NCI-H1436 (cell line): Measurements from ENCODE around the gene BACH2.
"Not testable (repeated sequence)": the region's sequence is repeated elsewhere in the genome, so short reads cannot be mapped to it uniquely, and the experiment has no call there.

ENCODE experiments used
- DNase-seq: peaks from one replicate; lab custom pipeline; 2025; lab: John Stamatoyannopoulos, UW

The BACH2 gene

DNA sequence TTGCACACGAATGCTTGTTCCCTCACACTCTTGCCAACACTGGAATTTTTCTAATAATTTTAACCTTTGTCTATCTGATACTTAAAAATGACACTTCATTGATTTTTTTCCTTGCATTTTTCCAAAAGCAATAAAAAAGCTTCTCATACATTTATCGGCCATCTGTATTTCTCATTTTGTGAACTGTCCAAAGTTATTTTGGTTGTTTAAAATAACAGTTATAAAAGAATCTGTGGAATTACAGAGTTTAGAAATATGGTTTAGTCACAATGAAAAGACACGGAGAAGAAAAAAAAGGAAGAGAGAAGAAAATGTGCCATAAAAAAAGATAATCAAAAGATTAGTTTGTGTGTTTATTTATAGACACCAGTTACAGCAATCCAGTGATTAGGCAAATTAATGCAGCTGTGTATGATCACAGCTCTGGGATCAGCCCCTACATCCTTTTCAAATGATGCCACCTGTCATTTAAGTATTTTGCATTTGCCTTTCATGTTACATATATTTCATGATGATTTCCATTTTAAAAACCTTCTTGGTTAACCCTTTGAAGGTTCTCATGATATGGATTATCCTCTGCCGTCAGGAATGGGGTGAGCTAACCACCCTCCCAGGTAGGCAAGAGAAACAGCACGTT, 171.7 kb downstream of the BACH2 start:
- no peak for DNase-seq

- DNase-seq = no peak
These were observed 172.8 kb downstream of the BACH2 start for GRCh38 chr6:90123831-90124230.

GRCh38 chr6:90121982-90122381, 174.7 kb downstream of the BACH2 start:
- no peak for DNase-seq

DNA sequence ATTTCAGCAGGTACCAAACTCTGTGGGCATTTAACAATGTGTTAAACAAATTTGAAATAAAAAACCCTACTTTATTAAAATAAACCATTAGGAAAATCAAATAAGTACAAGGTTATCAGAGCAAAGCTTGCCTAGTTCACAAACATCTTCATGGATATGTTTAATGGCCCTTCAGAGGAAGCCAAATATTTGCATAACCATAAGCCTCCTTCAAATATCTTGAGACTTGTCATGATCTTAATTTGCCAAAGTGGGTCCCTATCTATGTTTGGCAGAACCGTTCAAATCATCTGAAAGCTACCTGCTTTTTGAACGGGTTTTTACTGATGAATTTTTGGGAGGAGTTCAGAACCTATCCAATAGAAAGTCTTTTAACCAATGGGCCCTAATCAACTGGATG, 176.3 kb downstream of the BACH2 start:
- no peak for DNase-seq

DNA sequence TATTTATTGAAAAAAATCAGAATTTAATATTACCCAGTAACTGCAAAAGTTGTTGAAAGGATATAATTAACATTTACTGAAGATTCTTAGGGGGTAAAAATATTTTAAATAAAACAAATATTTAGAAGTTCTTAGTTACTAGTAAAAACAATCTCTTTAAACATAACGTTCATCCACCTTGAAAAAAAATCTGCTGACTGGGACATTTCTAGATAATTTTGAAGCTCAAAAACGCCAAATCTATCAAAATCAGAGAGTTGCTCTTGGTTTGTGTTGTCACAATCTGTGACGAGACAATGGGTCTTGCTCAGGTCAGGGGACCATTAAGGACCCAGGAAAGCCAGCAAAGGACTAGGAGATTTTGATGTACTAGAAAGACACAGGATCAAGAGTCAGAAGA, 177.0 kb downstream of the BACH2 start:
- no peak for DNase-seq

GRCh38 chr6:90118581-90118980, 178.1 kb downstream of the BACH2 start:
- no peak for DNase-seq

DNA sequence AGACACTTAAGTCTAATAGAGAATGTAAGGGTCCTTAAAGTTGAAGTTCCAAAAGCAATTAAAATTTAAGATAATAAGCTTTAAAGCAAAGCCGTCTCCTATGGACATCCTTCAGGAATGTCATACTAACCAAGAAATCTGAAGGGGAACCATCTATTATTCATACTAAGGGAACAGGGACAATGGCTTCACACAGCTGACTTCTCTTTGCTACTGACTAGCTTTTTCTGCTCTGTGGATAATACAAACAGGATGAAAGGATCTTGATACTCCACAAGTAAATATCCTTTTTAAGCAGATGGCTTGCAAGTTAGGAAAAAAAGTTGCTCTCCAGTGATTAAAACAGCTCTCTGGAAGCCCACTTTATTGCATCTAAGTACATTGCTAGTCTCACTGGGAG, 178.6 kb downstream of the BACH2 start:
- DNase-seq = no peak

GRCh38 chr6:90116126-90116525, 180.5 kb downstream of the BACH2 start:
- DNase-seq = not testable (repeated sequence)

DNA sequence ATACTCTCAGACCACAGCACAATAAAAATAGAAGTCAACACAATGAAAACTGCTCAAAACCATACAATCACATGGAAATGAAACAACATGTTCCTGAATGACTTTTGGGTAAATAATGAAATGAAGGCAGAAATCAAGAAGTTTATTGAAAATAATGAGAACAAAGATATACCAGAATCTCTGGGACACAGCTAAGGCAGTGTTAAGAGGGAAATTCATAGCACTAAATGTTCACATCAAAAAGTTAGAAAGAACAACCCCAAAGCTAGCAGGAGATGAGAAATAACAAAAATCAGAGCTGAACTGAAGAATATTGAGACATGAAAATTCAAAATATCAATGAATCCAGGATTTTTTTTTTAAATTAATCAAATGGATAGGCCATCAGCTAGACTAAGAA, 183.3 kb downstream of the BACH2 start:
- no peak for DNase-seq

GRCh38 chr6:90111387-90111786, 185.3 kb downstream of the BACH2 start:
- no peak for DNase-seq

GRCh38 chr6:90110971-90111370, 185.7 kb downstream of the BACH2 start:
- DNase-seq = no peak

GRCh38 chr6:90109141-90109540, 187.5 kb downstream of the BACH2 start:
- no peak for DNase-seq

- DNase-seq = no peak
These were observed 188.8 kb downstream of the BACH2 start for GRCh38 chr6:90107771-90108282.

GRCh38 chr6:90107371-90107770, 189.3 kb downstream of the BACH2 start:
- DNase-seq = no peak

GRCh38 chr6:90106449-90106848, 190.2 kb downstream of the BACH2 start:
- DNase-seq = no peak

GRCh38 chr6:90105506-90106170, 191.0 kb downstream of the BACH2 start:
- no peak for DNase-seq

GRCh38 chr6:90103056-90103800, 193.4 kb downstream of the BACH2 start:
- peak; percentile 8 for DNase-seq

- DNase-seq = no peak
These were observed 195.2 kb downstream of the BACH2 start for GRCh38 chr6:90101403-90101802.

DNA sequence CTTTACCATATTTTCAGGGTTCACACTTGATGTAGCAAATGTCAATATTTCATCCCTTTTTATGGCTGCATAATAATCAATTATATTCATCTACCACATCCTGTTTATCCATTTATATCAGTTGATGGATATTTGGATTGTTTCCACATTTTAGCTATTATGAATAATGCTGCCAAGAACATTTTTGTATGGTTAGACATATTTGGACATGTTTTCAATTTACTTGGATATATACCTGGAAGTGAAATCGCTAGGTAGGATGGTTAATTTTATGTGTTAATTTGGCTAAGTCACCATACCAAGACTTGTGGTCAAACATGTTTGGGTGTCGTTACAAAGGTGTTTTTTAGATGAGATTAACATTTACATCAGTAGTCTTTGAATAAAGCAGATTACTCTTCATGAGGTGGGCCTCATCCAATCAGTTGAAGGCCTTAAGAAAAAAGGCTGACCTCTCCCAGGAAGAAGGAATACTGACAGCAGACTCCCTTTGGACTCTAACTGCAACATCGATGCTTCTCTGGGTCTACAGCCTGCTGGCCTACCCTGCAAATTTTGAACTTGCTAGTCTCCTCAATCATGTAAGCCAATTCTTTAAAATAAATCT, 196.5 kb downstream of the BACH2 start:
- DNase-seq = no peak

DNA sequence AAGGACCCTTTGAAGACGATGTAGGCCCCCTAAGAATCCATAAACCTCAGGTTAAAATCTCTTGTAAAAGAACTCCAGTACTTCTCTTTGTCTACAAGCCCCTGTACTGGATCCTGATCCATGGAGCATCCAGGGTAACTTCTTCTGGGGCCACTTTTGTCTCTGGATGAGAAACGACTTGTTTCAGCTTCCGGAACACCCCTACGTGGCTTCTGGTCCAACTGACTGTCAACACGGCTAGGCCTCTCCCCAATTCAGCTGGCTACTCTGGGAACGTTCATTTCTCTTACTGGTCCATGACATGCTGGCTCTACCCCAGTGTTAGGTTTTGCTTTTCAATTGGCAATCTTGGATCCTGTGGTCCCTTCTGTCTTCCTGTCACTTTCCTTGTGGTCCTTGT, 198.0 kb downstream of the BACH2 start:
- DNase-seq = no peak

- DNase-seq = no peak
These were observed 198.6 kb downstream of the BACH2 start for GRCh38 chr6:90098001-90098531.

DNA sequence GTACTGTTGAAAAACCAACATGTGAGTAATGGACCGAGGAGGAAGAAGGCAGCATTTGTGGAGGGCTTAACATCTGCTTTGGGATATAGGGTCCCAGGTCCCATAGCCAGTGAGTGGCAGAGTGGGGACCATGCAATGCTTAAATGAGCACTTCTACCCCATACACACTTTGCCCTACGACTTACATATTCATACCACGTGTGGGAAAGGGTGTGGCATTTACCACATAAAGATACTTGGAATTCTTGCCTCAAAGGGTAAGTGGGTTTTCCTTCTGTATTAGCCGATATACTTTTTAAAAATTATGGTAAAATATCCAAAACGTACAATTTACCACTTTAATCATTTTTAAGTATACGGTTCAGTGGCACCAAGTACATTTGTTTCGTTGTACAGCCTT, 199.3 kb downstream of the BACH2 start:
- DNase-seq = no peak
